Hepatocyte (in vitro differentiated cells): ENCODE measurements around the gene ABI3BP.

ENCODE experiments used
- EZH2 ChIP-seq: fragments of 200-600 bp; sonication (generic); IDR thresholded peaks from 2 replicates; pipeline ENCODE4 v1.6.1; 2016; ENCODE audit warnings: antibody characterized with exemption, mild to moderate bottlenecking, borderline replicate concordance
- EZH2phosphoT487 ChIP-seq: fragments of 200-600 bp; sonication (generic); IDR thresholded peaks from one replicate; pipeline ENCODE4 v1.6.1; 2018; ENCODE audit warnings: antibody characterized with exemption, mild to moderate bottlenecking, low read depth, moderate library complexity; ENCODE audit not compliant: unreplicated experiment, severe bottlenecking
- TF ChIP-seq, protein P1 (sequence below): fragments of 200-600 bp; sonication (generic); IDR thresholded peaks from 2 replicates; pipeline ENCODE4 v1.5.1; 2016; ENCODE audit warnings: antibody characterized with exemption, mild to moderate bottlenecking; ENCODE audit not compliant: poor library complexity

DNA sequence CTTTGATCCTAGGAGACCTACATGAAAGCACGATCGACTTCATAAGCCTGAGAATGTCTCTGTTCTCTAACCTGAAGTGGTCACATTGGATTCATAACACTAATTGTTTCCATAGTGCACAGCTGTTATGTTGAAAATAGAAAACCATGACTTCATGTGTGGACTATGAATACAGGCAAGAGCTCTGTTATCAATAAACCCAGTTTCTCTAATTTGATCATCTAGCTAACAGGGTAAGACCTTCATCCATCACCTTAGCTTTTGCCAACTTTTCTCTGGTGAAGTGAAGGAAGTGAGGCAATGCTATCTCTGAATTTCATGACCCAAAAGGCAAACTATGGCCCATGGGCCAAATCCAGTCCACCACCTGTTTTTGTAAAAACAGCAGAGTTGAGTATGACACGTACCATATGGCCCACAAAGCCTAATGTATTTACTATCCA lies 27.2 kb downstream of the ABI3BP start:
- TF ChIP-seq EZH2 (no peak), EZH2phosphoT487 (no peak)
- TF ChIP-seq, protein P1, sequence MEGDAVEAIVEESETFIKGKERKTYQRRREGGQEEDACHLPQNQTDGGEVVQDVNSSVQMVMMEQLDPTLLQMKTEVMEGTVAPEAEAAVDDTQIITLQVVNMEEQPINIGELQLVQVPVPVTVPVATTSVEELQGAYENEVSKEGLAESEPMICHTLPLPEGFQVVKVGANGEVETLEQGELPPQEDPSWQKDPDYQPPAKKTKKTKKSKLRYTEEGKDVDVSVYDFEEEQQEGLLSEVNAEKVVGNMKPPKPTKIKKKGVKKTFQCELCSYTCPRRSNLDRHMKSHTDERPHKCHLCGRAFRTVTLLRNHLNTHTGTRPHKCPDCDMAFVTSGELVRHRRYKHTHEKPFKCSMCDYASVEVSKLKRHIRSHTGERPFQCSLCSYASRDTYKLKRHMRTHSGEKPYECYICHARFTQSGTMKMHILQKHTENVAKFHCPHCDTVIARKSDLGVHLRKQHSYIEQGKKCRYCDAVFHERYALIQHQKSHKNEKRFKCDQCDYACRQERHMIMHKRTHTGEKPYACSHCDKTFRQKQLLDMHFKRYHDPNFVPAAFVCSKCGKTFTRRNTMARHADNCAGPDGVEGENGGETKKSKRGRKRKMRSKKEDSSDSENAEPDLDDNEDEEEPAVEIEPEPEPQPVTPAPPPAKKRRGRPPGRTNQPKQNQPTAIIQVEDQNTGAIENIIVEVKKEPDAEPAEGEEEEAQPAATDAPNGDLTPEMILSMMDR, result no peak
